GM12864 (cell line): Measurements from ENCODE around the gene CHTF18.

ENCODE experiments used
- DNase-seq: peaks from one replicate; pipeline ENCODE4 v3.0.0-alpha.2; 2011; ENCODE audit warnings: low read depth
- H3K4me3 ChIP-seq: 2 replicates; pipeline ENCODE4 v1.5.1; 2011; ENCODE audit warnings: mild to moderate bottlenecking, low read depth, low read length, control low read depth
- CTCF ChIP-seq: IDR thresholded peaks from 2 replicates; pipeline ENCODE4 v1.5.1; 2011; ENCODE audit warnings: low read depth, mild to moderate bottlenecking, moderate library complexity, low read length, control low read depth, inconsistent platforms; ENCODE audit errors: missing control alignments

CHTF18 gene

GRCh38 chr16:777826-778225, 10.6 kb upstream of the CHTF18 start:
- H3K4me3 ChIP-seq: no peak overlapping the region
- TF ChIP-seq CTCF: no peak
- DNase-seq: no peak

- no peak overlapping the region for H3K4me3 ChIP-seq
- no peak for DNase-seq
- TF ChIP-seq CTCF: no peak
Observed at GRCh38 chr16:778447-778846, 10.0 kb upstream of the CHTF18 start.

- no peak overlapping the region for H3K4me3 ChIP-seq
- TF ChIP-seq CTCF: no peak
- no peak for DNase-seq
Observed at GRCh38 chr16:778909-779527, 9.4 kb upstream of the CHTF18 start.

- no peak for TF ChIP-seq CTCF
- H3K4me3 ChIP-seq: no peak overlapping the region
- DNase-seq: no peak
Observed at GRCh38 chr16:779561-779960, 8.9 kb upstream of the CHTF18 start.

- TF ChIP-seq CTCF: no peak
- DNase-seq: no peak
- no peak overlapping the region for H3K4me3 ChIP-seq
Observed at GRCh38 chr16:780296-780695, 8.1 kb upstream of the CHTF18 start.

GRCh38 chr16:781346-782010, 6.9 kb upstream of the CHTF18 start:
- TF ChIP-seq CTCF: no peak
- DNase-seq: no peak
- no peak overlapping the region for H3K4me3 ChIP-seq

GRCh38 chr16:782258-782657, 6.2 kb upstream of the CHTF18 start:
- no peak overlapping the region for H3K4me3 ChIP-seq
- DNase-seq: no peak

More at GRCh38 chr16:782258-782657, 6.2 kb upstream of the CHTF18 start:
- TF ChIP-seq CTCF: no peak
